ENCODE measurements around the gene WAPL. TPM values are rescaled to one million over a fixed set of nuclear protein-coding genes. Genes with fewer than 3 reads are reported as not detected.

Gene WAPL
- total and polyA plus RNA-seq, 2 of the 8 experiments (the other 6 are each of a cell fraction or from before 2014, with no cell fraction given): 12.8 to 48.1 TPM

- no peak overlapping the region for H2AK5ac ChIP-seq (ENCODE audit: low read depth, low read length)
- H3K9me3 ChIP-seq (ENCODE audit: insufficient read depth in 2 of 2, low read depth in 1 of 2, low read length in 1 of 2): no peaks in the 10 kb centered on the region
- H4K8ac ChIP-seq (ENCODE audit: extremely low read depth, insufficient read depth, low read length): no peak overlapping the region
- no peak overlapping the region for H4K91ac ChIP-seq (replicated peaks; ENCODE audit: insufficient read length, low read length)
- no peaks in the 10 kb centered on the region for H3K79me2 ChIP-seq (ENCODE audit: control insufficient read depth in 1 of 2, insufficient read depth in 2 of 2, low read length in 2 of 2)
- H2AFZ ChIP-seq (ENCODE audit: low read length): no peak overlapping the region
- peak in 1 of 2 experiments; percentile 45 for DNase-seq (ENCODE audit: low read depth in 1 of 2, low spot score in 2 of 2)
- no peak overlapping the region for H3K4me3 ChIP-seq (ENCODE audit: extremely low read depth in 1 of 4, insufficient read depth in 2 of 4, low read depth in 3 of 4, low read length in 4 of 4)
- H3K79me1 ChIP-seq (ENCODE audit: low read depth, low read length): no peaks in the 10 kb centered on the region
- H3K23ac ChIP-seq (ENCODE audit: insufficient read length): no peak overlapping the region
- no peak overlapping the region; a peak in 2 of 4 replicates for H3K4me2 ChIP-seq (ENCODE audit: insufficient read depth in 1 of 2, low read depth in 2 of 2, low read length in 2 of 2)
- no peak overlapping the region for H3K4ac ChIP-seq (replicated peaks; ENCODE audit: insufficient read length, low read depth, low read length)
- no peak overlapping the region for H3K18ac ChIP-seq (ENCODE audit: extremely low read depth, low read length)
- H4K20me1 ChIP-seq (replicated peaks in 1 of 2; ENCODE audit: control insufficient read depth in 1 of 2, insufficient read depth in 2 of 2, low read length in 2 of 2): peaks cover 0 to 2% of the 10 kb centered on the region in 2 experiments
- no peak for FAIRE-seq
- no peak overlapping the region for H3K56ac ChIP-seq (replicated peaks; ENCODE audit: insufficient read length, low read depth, low read length)
- no peak overlapping the region for H4K5ac ChIP-seq (ENCODE audit: insufficient read length, low read depth, low read length)
- H3K23me2 ChIP-seq (ENCODE audit: low read depth, low read length): peaks cover 9% of the 10 kb centered on the region; the same call in 1 of the 2 replicates
- WGBS, 2 experiments (ENCODE audit: extremely low coverage in 1 of 2, insufficient coverage in 1 of 2, insufficient read length in 1 of 2, insufficient replicate concordance in 2 of 2, low coverage in 1 of 2, low lambda C conversion rate in 2 of 2, missing lambda C conversion rate in 1 of 2): 61% methylated on average over 12 of the region's 13 CpGs; no CpG with 5 or more reads in 1 of the 2 experiments
- peaks cover 0 to 15% (median 11%) of the 10 kb centered on the region in 4 experiments; a peak in 4 of 7 replicates for H3K27me3 ChIP-seq (replicated peaks in 1 of 4; ENCODE audit: control insufficient read depth in 3 of 4, extremely low read depth in 1 of 4, insufficient read depth in 3 of 4, low read length in 3 of 4)
- CTCF ChIA-PET (ENCODE audit: partially characterized antibody): interaction anchor here (0.6 to 9.2 kb wide), 15 partner anchors 10 to 294 kb away, joined by 3 to 54 read pairs (median 5); no protein-coding TSS in a partner anchor
- POLR2A ChIA-PET (ENCODE audit: partially characterized antibody): interaction anchor here (1.0 to 3.3 kb wide), 4 partner anchors 9 to 93 kb away, joined by 3 to 30 read pairs (median 6); no protein-coding TSS in a partner anchor
- H2BK5ac ChIP-seq (ENCODE audit: low read depth, low read length): peak overlapping the region; percentile 39; the same call in 1 of the 2 replicates
- 0 out of 2 replicates have a peak overlapping the region, but pooled peaks have one; percentile 17 for H2BK12ac ChIP-seq (ENCODE audit: low read depth, low read length)
- H3K36me3 ChIP-seq (ENCODE audit: control insufficient read depth in 2 of 4, insufficient read depth in 4 of 4, low read length in 3 of 4): no peaks in the 10 kb centered on the region
- no peak overlapping the region for H2BK120ac ChIP-seq (replicated peaks; ENCODE audit: low read depth, low read length)
- H3K27ac ChIP-seq (ENCODE audit: low read depth, low read length): no peak overlapping the region
- H2BK20ac ChIP-seq (ENCODE audit: low read length): no peak overlapping the region
- no peak overlapping the region for H3K14ac ChIP-seq (ENCODE audit: insufficient read length)
- peaks cover 0 to 16% (median 5%) of the 10 kb centered on the region in 4 experiments; a peak in 5 of 7 replicates for H3K4me1 ChIP-seq (replicated peaks in 1 of 4; ENCODE audit: control insufficient read depth in 3 of 4, insufficient read depth in 4 of 4, low read length in 3 of 4)
- no peak overlapping the region for H3K9ac ChIP-seq (replicated peaks in 1 of 4; ENCODE audit: extremely low read depth in 1 of 4, low read depth in 3 of 4, low read length in 3 of 4)
- H2BK15ac ChIP-seq (ENCODE audit: low read length): no peak overlapping the region; the same call in 1 of the 2 replicates
- TF ChIP-seq EZH2 (IDR thresholded peaks at IDR 0.05; ENCODE audit: low read depth, low read length, severe bottlenecking) (no peak), RBBP5 (IDR thresholded peaks at IDR 0.05; ENCODE audit: borderline replicate concordance, low read depth, low read length) (no peak), SIN3A (conservative IDR thresholded peaks at IDR 0.05 in 1 of 2, IDR thresholded peaks at IDR 0.05 in 1 of 2; ENCODE audit: low read depth in 1 of 2, low read length in 2 of 2) (no peak), SIX5 (IDR thresholded peaks at IDR 0.05; ENCODE audit: low read depth, low read length) (no peak), TEAD4 (IDR thresholded peaks at IDR 0.05; ENCODE audit: low read depth, low read length) (no peak), SP4 (IDR thresholded peaks at IDR 0.05; ENCODE audit: low read length) (no peak), BACH1 (IDR thresholded peaks at IDR 0.05; ENCODE audit: low read length) (no peak), RFX5 (IDR thresholded peaks at IDR 0.05; ENCODE audit: borderline replicate concordance, low read depth, low read length) (no peak), SAP30 (IDR thresholded peaks at IDR 0.05; ENCODE audit: insufficient read depth, insufficient replicate concordance, low read length) (no peak), CBX8 (IDR thresholded peaks at IDR 0.05; ENCODE audit: borderline replicate concordance, low read depth, low read length) (no peak), KDM1A (IDR thresholded peaks at IDR 0.05; ENCODE audit: borderline replicate concordance, low read length) (no peak)
Observed at GRCh38 chr10:86388119-86388704, 133.4 kb downstream of the WAPL start.

All from H1 (cell line).